Fibroblast of mammary gland (primary cell): ENCODE measurements around the gene CALU.
A peak's percentile ranks its signal among the peaks of the same experiment; 100 is the strongest.

Experiments
- DNase-seq: peaks from one replicate; pipeline ENCODE4 v3.0.0-alpha.2; 2010; ENCODE audit warnings: low read depth
- H3K4me3 ChIP-seq: 2 replicates; pipeline ENCODE4 v1.5.1; 2011; ENCODE audit warnings: low read depth, mild to moderate bottlenecking, low read length, moderate library complexity; ENCODE audit not compliant: control insufficient read depth
- CTCF ChIP-seq: conservative IDR thresholded peaks from 2 replicates; pipeline ENCODE4 v1.5.1; 2011; ENCODE audit warnings: low read depth, low read length, inconsistent platforms; ENCODE audit not compliant: control insufficient read depth, insufficient read depth

CALU gene

DNA sequence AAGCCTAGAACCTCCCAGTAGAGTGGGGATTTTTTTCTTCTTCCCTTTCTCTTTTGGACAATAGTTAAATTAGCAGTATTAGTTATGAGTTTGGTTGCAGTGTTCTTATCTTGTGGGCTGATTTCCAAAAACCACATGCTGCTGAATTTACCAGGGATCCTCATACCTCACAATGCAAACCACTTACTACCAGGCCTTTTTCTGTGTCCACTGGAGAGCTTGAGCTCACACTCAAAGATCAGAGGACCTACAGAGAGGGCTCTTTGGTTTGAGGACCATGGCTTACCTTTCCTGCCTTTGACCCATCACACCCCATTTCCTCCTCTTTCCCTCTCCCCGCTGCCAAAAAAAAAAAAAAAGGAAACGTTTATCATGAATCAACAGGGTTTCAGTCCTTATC is 31.1 kb downstream of the CALU start:
- DNase-seq, result no peak
- TF ChIP-seq CTCF, result no peak
- H3K4me3 ChIP-seq, result no peak overlapping the region

- TF ChIP-seq CTCF, result no peak
- no peak for DNase-seq
- H3K4me3 ChIP-seq, result no peak overlapping the region
These were observed 34.4 kb downstream of the CALU start for GRCh38 chr7:128773604-128774003.

DNA sequence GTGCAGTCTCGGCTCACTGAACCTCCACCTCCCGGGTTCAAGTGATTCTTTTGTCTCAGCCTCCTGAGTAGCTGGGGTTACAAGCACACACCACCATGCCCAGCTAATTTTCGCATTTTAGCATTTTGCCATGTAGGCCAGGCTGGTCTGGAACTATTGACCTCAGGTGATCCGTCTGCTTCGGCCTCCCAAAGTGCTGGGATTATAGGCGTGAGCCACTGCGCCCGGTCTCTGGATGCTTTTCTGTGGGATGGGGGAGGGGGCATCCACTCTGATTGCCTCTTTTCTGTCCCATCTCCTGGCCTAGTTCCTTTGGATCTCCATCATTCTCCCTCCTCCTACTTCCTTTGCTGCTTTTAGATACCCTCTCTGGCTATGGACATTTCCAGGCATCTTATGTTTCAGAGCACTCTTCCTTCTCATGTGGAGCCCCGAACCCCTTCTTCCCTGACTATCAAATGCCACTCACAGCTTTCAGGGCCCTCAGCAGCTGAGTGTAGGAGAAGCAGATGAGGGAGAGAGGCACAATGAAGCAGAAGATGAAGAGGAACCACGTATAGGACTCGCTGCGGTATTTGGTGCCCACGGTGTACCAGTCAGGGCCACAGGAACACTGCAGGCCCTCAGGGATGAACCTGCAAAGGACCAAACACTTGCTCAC is 35.0 kb downstream of the CALU start:
- H3K4me3 ChIP-seq, result no peak overlapping the region
- no peak for DNase-seq
- no peak for TF ChIP-seq CTCF

DNA sequence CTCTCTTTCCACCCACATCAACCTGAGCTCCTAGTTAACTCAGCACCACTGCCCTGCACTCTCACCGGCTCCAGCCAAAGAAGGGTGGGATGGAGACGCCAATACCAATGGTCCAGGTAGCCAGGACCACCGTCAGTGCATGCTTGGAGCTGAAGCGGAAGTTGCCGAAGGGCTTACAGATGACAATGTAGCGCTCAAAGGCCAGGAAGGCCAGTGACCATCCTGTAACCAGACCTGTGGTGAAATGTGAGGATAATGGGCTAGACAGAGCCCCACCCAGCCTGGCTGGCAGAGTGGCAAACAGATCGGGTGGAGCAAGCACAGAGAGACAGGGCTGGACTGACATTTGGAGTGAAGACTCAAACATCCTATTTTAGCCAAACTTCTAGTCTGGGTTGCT is 35.8 kb downstream of the CALU start:
- no peak overlapping the region for H3K4me3 ChIP-seq
- DNase-seq, result no peak
- TF ChIP-seq CTCF, result no peak

GRCh38 chr7:128775744-128776474 is 36.8 kb downstream of the CALU start, which contains the start of gene OPN1SW:
OPN1SW (minus strand) TSS chr7:128775794; CDS start chr7:128775781, 13 bp downstream.
- no peak within 1 kb of the TSS for H3K4me3 ChIP-seq
- DNase-seq, result no peak
- no peak for TF ChIP-seq CTCF

- no peak overlapping the region for H3K4me3 ChIP-seq
- no peak for TF ChIP-seq CTCF
- peak; percentile 57 for DNase-seq
These were observed 38.3 kb downstream of the CALU start for GRCh38 chr7:128777156-128778123.
